Endodermal cell (in vitro differentiated cells): ENCODE data around the gene KCNQ5. TPM values are rescaled to one million over a fixed set of nuclear protein-coding genes. Genes with fewer than 3 reads are reported as not detected.

Experiments
- DNase-seq: peaks from one replicate; pipeline ENCODE4 v3.0.0-alpha.2; 2017
- H3K27ac ChIP-seq: 2 replicates; pipeline ENCODE4 v1.5.1; 2013; ENCODE audit warnings: mild to moderate bottlenecking, low read depth, low read length, moderate library complexity
- H3K27me3 ChIP-seq: 2 replicates; pipeline ENCODE4 v1.6.1; 2013; ENCODE audit warnings: mild to moderate bottlenecking, low read length, moderate library complexity; ENCODE audit not compliant: insufficient read depth, control insufficient read depth, poor library complexity, severe bottlenecking
- H3K36me3 ChIP-seq: 2 replicates; pipeline ENCODE4 v1.7.0; 2013; ENCODE audit warnings: mild to moderate bottlenecking, low read length, moderate library complexity; ENCODE audit not compliant: control insufficient read depth, insufficient read depth
- H3K4me1 ChIP-seq: one replicate; pipeline ENCODE4 v1.7.0; 2013; ENCODE audit warnings: low read length; ENCODE audit not compliant: control insufficient read depth, insufficient read depth
- H3K4me3 ChIP-seq: 2 replicates; pipeline ENCODE4 v1.5.1; 2013; ENCODE audit warnings: mild to moderate bottlenecking, low read length, moderate library complexity
- H3K9ac ChIP-seq: 2 replicates; pipeline ENCODE4 v1.6.1; 2013; ENCODE audit warnings: mild to moderate bottlenecking, low read length, moderate library complexity; ENCODE audit not compliant: poor library complexity, severe bottlenecking; ENCODE audit errors: extremely low read depth
- H3K9me3 ChIP-seq: 2 replicates; pipeline ENCODE4 v1.6.1; 2013; ENCODE audit warnings: mild to moderate bottlenecking, low read length, moderate library complexity; ENCODE audit not compliant: control insufficient read depth
- H3K27ac Mint-ChIP-seq: 2 replicates; pipeline ENCODE4 v1.8.0; 2020; ENCODE audit warnings: mixed read lengths
- H3K27me3 Mint-ChIP-seq: 2 replicates; pipeline ENCODE4 v1.8.0; 2021; ENCODE audit warnings: mild to moderate bottlenecking, mixed read lengths; ENCODE audit not compliant: insufficient read depth
- H3K36me3 Mint-ChIP-seq: 2 replicates; pipeline ENCODE4 v1.8.0; 2020; ENCODE audit warnings: low read depth, mixed read lengths
- H3K4me1 Mint-ChIP-seq: 2 replicates; pipeline ENCODE4 v1.8.0; 2020; ENCODE audit warnings: mixed read lengths
- H3K4me3 Mint-ChIP-seq: 2 replicates; pipeline ENCODE4 v1.8.0; 2020; ENCODE audit warnings: mild to moderate bottlenecking, moderate library complexity, mixed read lengths
- H3K9me3 Mint-ChIP-seq: 2 replicates; pipeline ENCODE4 v1.8.0; 2020; ENCODE audit warnings: mild to moderate bottlenecking, mixed read lengths
- CTCF ChIP-seq: fragments of 200-600 bp; sonication (generic); conservative IDR thresholded peaks from 2 replicates; pipeline ENCODE4 v1.5.0; 2021; ENCODE audit warnings: antibody characterized with exemption, mild to moderate bottlenecking
- WGBS, 2 experiments: methylation state at CpG; one replicate each; pipeline versions ENCODE4 v1.1.5 to v1.1.7; 2013; ENCODE audit warnings: missing lambda C conversion rate in 2 of 2, mixed read lengths in 1 of 2; ENCODE audit not compliant: insufficient coverage in 1 of 2, insufficient read length in 1 of 2; 5-methylcytosine and 5-hydroxymethylcytosine counted together
- total RNA-seq, 2 donors: library from RNA; stranded (reverse); fragmentation: NEBNext Ultra II Directional in 1 of 2; extraction: Animal tissue kit (Norgen Biotek cat#: 25700) in 1 of 2; gene quantifications; 2 replicates in 1 of 2; 3 replicates in 1 of 2; pipeline ENCODE4 v1.2.1, GENCODE V29; 2021

Gene KCNQ5
- total RNA-seq, 2 donors from 2014 or later: 2.4 to 8.3 TPM

- H3K27me3 ChIP-seq: peaks cover 5% of the 10 kb centered on the region
- no peak overlapping the region for H3K27ac Mint-ChIP-seq
- TF ChIP-seq CTCF: no peak
- H3K36me3 ChIP-seq: no peaks in the 10 kb centered on the region
- no peak overlapping the region for H3K9ac ChIP-seq
- no peaks in the 10 kb centered on the region for H3K4me1 Mint-ChIP-seq
- no peak overlapping the region for H3K4me3 ChIP-seq
- H3K4me1 ChIP-seq: no peaks in the 10 kb centered on the region
- H3K36me3 Mint-ChIP-seq: no peaks in the 10 kb centered on the region
- H3K4me3 Mint-ChIP-seq: no peak overlapping the region
- no peak for DNase-seq
- H3K27me3 Mint-ChIP-seq: no peaks in the 10 kb centered on the region
- H3K9me3 ChIP-seq: no peaks in the 10 kb centered on the region
- H3K27ac ChIP-seq: no peak overlapping the region
- H3K9me3 Mint-ChIP-seq: no peaks in the 10 kb centered on the region
- 89 to 90% methylated on average over 3 to 6 of the region's 6 CpGs for WGBS, 2 experiments
Observed at GRCh38 chr6:73145690-73146089, 523.8 kb downstream of the KCNQ5 start.

DNA sequence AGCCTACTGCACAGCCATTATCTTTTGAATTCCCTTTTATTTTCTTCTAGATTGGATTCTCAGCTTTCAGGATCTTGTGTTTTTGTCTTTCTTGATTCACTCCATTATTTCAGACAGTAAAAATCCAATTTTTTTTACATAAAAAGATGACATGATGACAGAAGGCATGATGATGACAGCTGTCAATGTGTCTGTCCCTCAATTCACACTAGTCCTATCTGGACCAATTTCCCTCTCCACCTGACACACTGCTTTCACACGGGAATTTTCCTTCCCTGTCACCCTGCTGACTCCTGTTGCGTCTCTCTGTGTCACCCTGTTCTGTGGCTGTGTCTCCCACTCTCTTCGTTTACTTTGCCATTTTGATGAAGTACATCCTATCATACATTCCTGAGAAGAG is 529.9 kb downstream of the KCNQ5 start:
- H3K36me3 ChIP-seq: no peaks in the 10 kb centered on the region
- H3K36me3 Mint-ChIP-seq: no peaks in the 10 kb centered on the region
- H3K27ac ChIP-seq: no peak overlapping the region
- H3K9me3 ChIP-seq: no peaks in the 10 kb centered on the region
- no peaks in the 10 kb centered on the region for H3K27me3 ChIP-seq
- whole genome bisulfite sequencing, 2 experiments: 71 to 82% methylated on average over 2 to 3 of the region's 3 CpGs
- no peaks in the 10 kb centered on the region for H3K4me1 Mint-ChIP-seq
- H3K4me3 Mint-ChIP-seq: no peak overlapping the region
- no peak overlapping the region for H3K9ac ChIP-seq
- no peak overlapping the region for H3K27ac Mint-ChIP-seq
- TF ChIP-seq CTCF: no peak
- H3K4me1 ChIP-seq: no peaks in the 10 kb centered on the region
- H3K9me3 Mint-ChIP-seq: no peaks in the 10 kb centered on the region
- H3K4me3 ChIP-seq: no peak overlapping the region
- H3K27me3 Mint-ChIP-seq: no peaks in the 10 kb centered on the region
- DNase-seq: no peak

GRCh38 chr6:73152556-73152955 is 530.7 kb downstream of the KCNQ5 start:
- no peaks in the 10 kb centered on the region for H3K27me3 Mint-ChIP-seq
- H3K36me3 Mint-ChIP-seq: no peaks in the 10 kb centered on the region
- no peak overlapping the region for H3K27ac Mint-ChIP-seq
- H3K9me3 ChIP-seq: no peaks in the 10 kb centered on the region
- DNase-seq: no peak
- H3K4me3 Mint-ChIP-seq: no peak overlapping the region
- no peak overlapping the region for H3K4me3 ChIP-seq
- H3K9ac ChIP-seq: no peak overlapping the region
- no peak for TF ChIP-seq CTCF
- 90% methylated on average over 2 of the region's 2 CpGs; no CpG with 5 or more reads in 1 of the 2 experiments for WGBS, 2 experiments
- H3K4me1 ChIP-seq: no peaks in the 10 kb centered on the region
- no peaks in the 10 kb centered on the region for H3K4me1 Mint-ChIP-seq
- no peak overlapping the region for H3K27ac ChIP-seq
- peaks cover 2% of the 10 kb centered on the region for H3K9me3 Mint-ChIP-seq
- no peaks in the 10 kb centered on the region for H3K36me3 ChIP-seq
- H3K27me3 ChIP-seq: no peaks in the 10 kb centered on the region
